GM21367 (cell line): ENCODE data around the gene MYLK.

Source experiments
- ATAC-seq: cut with Tn5 transposase; IDR thresholded peaks from one replicate; pipeline ENCODE4 v1.9.1; 2021; ENCODE audit not compliant: unreplicated experiment

The MYLK gene

GRCh38 chr3:123652342-123652984 lies 231.7 kb downstream of the MYLK start:
- no peak for ATAC-seq

DNA sequence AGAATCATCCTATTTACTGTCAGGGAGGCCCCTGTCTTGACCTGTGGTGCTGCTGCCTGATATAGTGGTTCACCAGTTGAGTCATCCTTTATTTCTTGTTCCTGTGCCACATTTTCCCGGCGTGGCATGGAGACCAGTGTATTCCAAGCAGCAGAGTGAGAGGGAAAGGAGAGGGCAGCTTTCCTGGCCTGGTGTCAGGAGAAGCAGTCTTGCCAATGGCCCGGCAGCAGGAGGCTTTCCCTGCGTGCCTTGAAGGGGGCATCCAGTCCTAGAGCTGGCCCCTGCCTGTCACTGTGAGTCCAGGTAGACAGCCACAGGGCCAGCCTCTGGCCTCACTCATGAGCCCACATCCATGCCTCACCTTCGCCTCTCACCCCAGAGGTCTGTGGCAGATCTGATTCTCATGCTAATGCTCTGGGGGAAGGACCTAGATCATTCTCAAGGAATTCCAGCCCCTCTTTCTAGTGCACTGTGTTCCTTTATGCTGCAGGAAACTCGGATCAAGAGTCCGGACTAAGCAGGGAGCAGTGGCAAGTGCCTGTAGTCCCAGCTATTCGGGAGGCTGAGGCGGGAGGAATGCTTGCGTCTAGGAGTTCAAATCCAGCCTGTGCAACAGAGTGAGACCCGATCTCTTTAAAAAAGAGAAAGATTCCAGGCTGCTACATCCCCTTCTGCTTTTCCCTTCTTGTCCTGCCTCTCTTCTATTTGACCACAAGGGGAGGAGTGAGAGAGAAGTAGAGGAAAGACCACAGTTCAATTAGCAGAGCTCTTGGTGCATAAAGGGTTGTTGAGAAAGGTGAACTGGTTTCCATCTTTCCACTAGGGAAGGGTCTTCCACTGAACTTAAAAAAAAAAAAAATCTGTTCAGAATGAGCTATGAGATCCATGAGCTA lies 232.4 kb downstream of the MYLK start:
- no peak for ATAC-seq

DNA sequence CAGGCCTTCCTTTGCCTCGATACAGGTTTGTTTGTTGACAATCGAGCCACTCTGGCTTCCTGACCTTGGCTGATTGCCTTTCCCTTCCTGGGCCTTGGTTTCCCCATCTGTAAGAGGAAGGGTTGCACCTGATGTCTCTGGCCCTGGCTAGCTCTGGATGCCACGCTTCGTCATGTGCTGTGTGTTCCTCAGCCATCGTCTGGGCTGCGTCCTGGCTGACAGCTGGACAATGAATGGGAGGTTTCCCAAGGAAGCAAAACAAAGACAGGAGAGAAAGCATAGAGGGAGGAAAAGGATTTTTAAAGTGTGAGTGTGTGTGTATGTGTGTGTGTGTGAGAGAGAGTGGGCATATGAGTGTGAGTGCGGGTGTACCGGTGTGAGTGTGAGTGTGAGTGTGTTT lies 234.0 kb downstream of the MYLK start:
- ATAC-seq, result no peak

DNA sequence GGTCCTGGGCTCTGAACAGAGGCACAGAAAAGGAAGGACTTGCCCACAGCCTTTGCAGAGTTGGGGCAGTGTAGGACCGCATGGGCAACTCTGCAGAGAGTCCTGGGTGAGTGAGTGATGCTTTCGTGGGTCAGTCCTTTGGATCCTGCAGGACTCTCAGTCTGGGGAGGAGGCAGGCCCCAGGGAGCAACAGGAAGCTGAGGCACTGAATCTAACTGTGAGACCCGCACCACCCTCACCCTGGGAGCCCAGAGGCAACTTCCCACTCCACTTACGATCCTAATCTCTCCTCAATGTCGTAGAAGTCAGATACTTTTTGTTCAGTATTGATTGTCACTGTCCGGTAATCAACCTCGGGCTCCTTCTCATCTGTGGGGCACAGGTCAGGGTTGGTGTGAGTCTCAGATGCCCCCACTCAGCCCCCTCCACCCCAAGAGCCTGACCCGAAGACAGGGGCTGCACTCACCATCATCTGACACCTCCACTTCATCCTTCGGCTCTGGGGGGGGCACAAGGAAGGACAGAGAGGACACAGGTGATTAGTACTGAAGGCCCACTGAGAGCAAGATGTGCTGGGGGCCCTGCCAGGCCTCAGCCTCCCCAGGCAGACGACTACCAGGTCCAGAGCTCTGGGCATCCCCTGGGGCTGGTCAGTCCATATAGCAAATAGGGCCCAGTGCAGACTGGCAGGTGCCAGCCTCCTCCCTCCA lies 235.3 kb downstream of the MYLK start:
- ATAC-seq, result no peak

DNA sequence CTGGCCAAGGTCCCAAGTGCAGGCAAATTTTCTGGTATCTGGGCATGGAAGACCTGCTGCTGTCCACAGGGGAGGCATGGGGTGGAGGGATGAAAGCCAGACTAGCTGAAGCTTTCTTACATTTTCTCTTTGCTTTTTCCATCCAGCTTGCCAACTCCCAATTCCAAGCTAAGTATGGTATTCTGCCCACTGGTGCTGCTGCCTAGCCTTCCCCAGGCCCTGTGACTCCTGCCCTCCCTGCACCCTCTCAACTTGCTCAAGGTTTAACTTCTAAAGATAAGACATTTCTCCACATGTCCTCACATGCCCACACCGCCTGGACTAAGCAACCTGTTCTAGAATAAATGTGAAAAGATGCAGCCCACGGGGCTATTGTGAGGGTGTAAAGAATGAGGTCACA lies 239.8 kb downstream of the MYLK start:
- no peak for ATAC-seq

GRCh38 chr3:123642957-123643330 lies 241.2 kb downstream of the MYLK start:
- ATAC-seq, result no peak

GRCh38 chr3:123642182-123642956 lies 241.8 kb downstream of the MYLK start:
- ATAC-seq, result peak; percentile 86

DNA sequence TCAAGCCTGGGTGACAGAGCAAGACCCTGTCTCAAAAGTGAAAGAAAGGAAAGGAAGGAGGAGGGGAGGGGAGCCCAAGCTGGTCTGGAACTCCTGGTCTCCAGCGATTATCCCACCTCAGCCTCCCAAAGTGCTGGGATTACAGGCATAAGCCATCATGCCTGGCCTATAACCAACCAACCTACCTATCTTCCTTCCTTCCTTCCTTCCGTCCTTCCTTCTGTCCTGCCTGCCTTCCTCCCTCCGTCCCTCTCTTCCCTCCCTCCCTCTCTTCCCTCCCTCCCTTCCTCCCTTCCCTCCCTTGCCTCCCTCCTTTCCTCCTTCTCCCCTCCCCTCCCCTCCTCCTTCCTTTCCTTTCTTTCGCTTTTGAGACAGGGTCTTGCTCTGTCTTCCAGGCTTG lies 242.6 kb downstream of the MYLK start:
- no peak for ATAC-seq

GRCh38 chr3:123640740-123641462 lies 243.2 kb downstream of the MYLK start:
- ATAC-seq, result no peak

DNA sequence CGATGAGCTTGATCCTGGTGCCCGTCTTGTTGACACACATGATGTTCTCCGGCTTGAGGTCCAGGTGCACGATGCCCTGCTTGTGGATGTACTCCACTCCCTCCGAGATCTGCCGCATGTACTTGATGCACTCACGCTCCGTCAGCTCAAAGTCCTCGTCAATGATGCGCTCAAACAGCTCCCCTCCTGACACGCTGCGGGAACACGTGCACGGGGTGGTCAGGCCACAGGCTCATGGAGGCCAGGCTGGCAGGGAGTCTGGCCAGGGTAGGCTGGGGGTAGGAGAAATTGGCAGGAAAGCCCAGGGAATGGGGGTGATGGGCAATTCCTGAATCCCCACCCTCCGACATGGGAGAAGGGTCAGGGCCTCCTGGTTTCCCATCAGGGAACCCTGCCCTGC lies 243.8 kb downstream of the MYLK start:
- no peak for ATAC-seq

GRCh38 chr3:123638936-123639689 lies 245.0 kb downstream of the MYLK start:
- ATAC-seq, result no peak

DNA sequence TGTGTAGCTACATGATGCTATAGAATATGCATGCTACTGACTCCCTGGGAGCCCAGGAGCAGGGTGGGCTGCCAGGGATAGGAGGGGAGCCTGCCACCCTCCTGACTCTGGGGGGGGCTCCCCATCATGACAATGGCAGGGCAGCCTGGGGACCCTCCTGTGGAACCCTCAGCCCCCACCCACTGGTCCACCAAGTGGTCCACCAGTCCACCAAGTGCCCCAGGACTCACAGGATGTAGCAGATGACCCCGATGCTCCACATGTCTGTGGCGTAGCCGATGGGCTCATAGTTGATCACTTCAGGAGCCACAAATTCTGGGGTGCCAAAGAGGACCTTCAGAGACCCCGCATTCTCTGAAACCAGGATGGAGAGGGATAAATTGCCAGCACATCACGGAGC lies 246.3 kb downstream of the MYLK start:
- ATAC-seq, result no peak

GRCh38 chr3:123637131-123637530 lies 247.0 kb downstream of the MYLK start:
- ATAC-seq, result no peak

DNA sequence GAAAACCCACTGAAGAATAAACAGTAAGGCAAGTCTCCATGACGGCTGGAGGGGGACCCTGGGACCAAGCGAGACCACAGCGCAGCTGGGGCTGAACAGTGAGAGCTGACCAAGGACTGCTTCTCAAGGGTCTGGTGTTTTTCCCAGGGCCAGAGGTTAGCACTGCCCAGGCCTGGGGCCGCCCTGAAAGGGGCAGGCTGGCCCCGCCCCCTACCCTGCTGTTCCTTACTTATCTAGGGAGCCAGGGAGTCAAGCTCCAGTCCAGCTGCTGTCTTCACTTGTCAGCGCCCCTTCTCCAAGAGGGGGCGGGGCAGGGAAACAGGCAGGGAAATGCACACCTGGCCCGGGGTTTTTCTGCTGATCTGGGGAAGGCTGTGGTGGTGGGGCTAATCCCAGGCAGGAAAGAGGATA lies 247.7 kb downstream of the MYLK start:
- ATAC-seq, result no peak

DNA sequence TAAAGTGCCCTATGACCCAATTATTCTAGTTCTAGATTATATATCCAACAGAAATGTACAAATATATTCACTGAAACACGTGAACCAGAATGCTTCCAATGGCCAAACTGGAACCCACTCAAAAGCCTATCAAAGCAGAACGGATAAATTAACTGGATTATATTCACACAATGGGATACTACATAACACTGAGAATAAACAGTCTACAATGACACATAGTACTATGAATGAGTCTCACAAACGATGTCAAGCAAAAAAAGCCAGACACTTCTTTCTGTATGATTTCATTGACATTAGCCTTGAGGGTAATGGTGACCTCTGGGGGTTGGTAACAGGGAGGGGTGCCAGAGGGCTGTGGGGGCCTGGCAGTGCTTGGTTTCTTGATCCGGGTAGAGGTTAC lies 248.4 kb downstream of the MYLK start:
- no peak for ATAC-seq

DNA sequence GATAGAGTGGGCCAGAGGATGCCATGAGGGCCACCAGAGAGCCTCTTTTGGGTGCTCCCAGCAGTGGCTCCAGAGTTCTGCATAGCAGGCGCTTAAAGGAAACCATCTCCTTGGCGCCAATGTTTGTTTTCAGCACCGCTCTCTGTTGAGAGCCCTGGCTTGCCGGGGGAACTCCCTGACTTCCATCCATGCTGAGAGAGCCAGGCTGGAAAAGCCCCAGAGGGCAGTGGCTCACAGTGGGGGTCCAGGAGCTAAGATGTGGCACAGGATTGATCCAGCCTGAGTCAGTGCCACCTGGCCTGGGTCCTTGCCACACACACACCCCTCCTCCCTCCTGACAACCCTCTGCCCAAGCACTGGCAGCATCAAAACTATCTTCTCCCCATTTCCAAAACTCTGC lies 248.9 kb downstream of the MYLK start:
- no peak for ATAC-seq

GRCh38 chr3:123634149-123635051 lies 249.7 kb downstream of the MYLK start:
- ATAC-seq, result no peak

DNA sequence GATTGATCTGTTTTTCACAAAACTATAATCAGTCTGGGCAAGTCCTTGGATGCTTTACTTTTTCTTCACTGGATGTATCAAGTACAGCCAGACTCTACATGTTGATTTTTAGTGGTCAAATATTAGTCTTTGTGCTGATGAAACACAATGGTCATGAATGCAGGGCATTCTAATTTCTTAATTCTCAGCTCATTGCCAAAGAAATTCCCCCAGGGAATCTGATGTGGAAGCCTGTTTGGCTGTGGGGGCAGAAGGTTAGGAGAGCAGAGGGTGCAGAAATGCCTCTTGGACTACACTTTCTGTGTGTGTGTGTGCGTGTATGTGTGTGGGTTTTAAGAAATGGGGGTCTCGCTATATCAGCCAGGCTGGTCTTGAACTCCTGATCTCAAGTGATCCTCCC lies 250.6 kb downstream of the MYLK start:
- no peak for ATAC-seq

- no peak for ATAC-seq
These were observed 251.9 kb downstream of the MYLK start for GRCh38 chr3:123632161-123632655.
